H9 (cell line): ENCODE results near the gene SOD1. TPM values are rescaled to one million over a fixed set of nuclear protein-coding genes. Genes with fewer than 3 reads are reported as not detected.

ENCODE experiments used
- DNase-seq: peaks from one replicate; pipeline ENCODE4 v3.0.0-alpha.2; 2017
- H2AFZ ChIP-seq: one replicate; pipeline ENCODE4 v1.6.1; 2013; ENCODE audit warnings: mild to moderate bottlenecking, low read length, control low read depth, moderate library complexity
- H2AK5ac ChIP-seq: 2 replicates; pipeline ENCODE4 v1.6.1; 2013; ENCODE audit warnings: low read length, control low read depth, mixed read lengths; ENCODE audit not compliant: insufficient read length
- H2BK120ac ChIP-seq: one replicate; pipeline ENCODE4 v1.6.1; 2013; ENCODE audit warnings: low read depth, mild to moderate bottlenecking, low read length, control low read depth, inconsistent platforms; ENCODE audit not compliant: poor library complexity, severe bottlenecking
- H2BK12ac ChIP-seq: 2 replicates; pipeline ENCODE4 v1.6.1; 2013; ENCODE audit warnings: low read length, control low read depth, mixed read lengths, low read depth; ENCODE audit not compliant: insufficient read length
- H2BK15ac ChIP-seq: 2 replicates; pipeline ENCODE4 v1.6.1; 2013; ENCODE audit warnings: low read depth, low read length, control low read depth
- H2BK20ac ChIP-seq: one replicate; pipeline ENCODE4 v1.6.1; 2013; ENCODE audit warnings: low read depth, mild to moderate bottlenecking, low read length, control low read depth, inconsistent platforms; ENCODE audit not compliant: poor library complexity, severe bottlenecking
- H2BK5ac ChIP-seq: 2 replicates; pipeline ENCODE4 v1.6.1; 2013; ENCODE audit warnings: low read length, control low read depth, mixed read lengths; ENCODE audit not compliant: insufficient read length
- H3K14ac ChIP-seq: 2 replicates; pipeline ENCODE4 v1.6.1; 2013; ENCODE audit warnings: low read length, control low read depth; ENCODE audit not compliant: insufficient read depth
- H3K18ac ChIP-seq: 2 replicates; pipeline ENCODE4 v1.6.1; 2013; ENCODE audit warnings: low read depth, mild to moderate bottlenecking, mixed read lengths, low read length, control low read depth; ENCODE audit not compliant: insufficient read length
- H3K23ac ChIP-seq: 2 replicates; pipeline ENCODE4 v1.6.1; 2013; ENCODE audit warnings: low read length, control low read depth, mixed read lengths, low read depth; ENCODE audit not compliant: insufficient read length
- H3K23me2 ChIP-seq: 2 replicates; pipeline ENCODE4 v1.6.1; 2013; ENCODE audit warnings: low read depth, mild to moderate bottlenecking, mixed read lengths, low read length, control low read depth; ENCODE audit not compliant: insufficient read length, poor library complexity, severe bottlenecking
- H3K27ac ChIP-seq: 2 replicates; pipeline ENCODE4 v1.5.1; 2013; ENCODE audit warnings: low read length, control low read depth, mixed read lengths, low read depth; ENCODE audit not compliant: insufficient read length
- H3K27me3 ChIP-seq: 2 replicates; pipeline ENCODE4 v1.6.1; 2013; ENCODE audit warnings: low read length, control low read depth, inconsistent platforms; ENCODE audit not compliant: insufficient read depth
- H3K4ac ChIP-seq: 2 replicates; pipeline ENCODE4 v1.6.1; 2013; ENCODE audit warnings: low read depth, mild to moderate bottlenecking, control low read depth, inconsistent platforms, low read length, moderate library complexity
- H3K4me1 ChIP-seq: 2 replicates; pipeline ENCODE4 v1.6.1; 2013; ENCODE audit warnings: low read length, control low read depth, inconsistent platforms; ENCODE audit not compliant: insufficient read depth
- H3K4me2 ChIP-seq: 2 replicates; pipeline ENCODE4 v1.6.1; 2013; ENCODE audit warnings: low read length, control low read depth, mixed read lengths; ENCODE audit not compliant: insufficient read length, insufficient read depth
- H3K56ac ChIP-seq: 2 replicates; pipeline ENCODE4 v1.6.1; 2013; ENCODE audit warnings: low read depth, mild to moderate bottlenecking, mixed read lengths, low read length, control low read depth; ENCODE audit not compliant: insufficient read length
- H3K79me1 ChIP-seq: 2 replicates; pipeline ENCODE4 v1.6.1; 2013; ENCODE audit warnings: low read depth, mild to moderate bottlenecking, moderate library complexity, low read length, control low read depth, inconsistent platforms; ENCODE audit not compliant: insufficient read depth, poor library complexity, severe bottlenecking
- H3K79me2 ChIP-seq: 2 replicates; pipeline ENCODE4 v1.6.1; 2013; ENCODE audit warnings: low read length, control low read depth, inconsistent platforms; ENCODE audit not compliant: insufficient read depth
- H3K9ac ChIP-seq: 2 replicates; pipeline ENCODE4 v1.6.1; 2013; ENCODE audit warnings: low read length, control low read depth, mixed read lengths; ENCODE audit not compliant: insufficient read length; ENCODE audit errors: extremely low read depth
- H3K9me3 ChIP-seq: one replicate; pipeline ENCODE4 v1.6.1; 2013; ENCODE audit warnings: low read depth, low read length, inconsistent platforms; ENCODE audit not compliant: control insufficient read depth
- H3T11ph ChIP-seq: one replicate; pipeline ENCODE4 v1.6.1; 2013; ENCODE audit warnings: mild to moderate bottlenecking, low read length, control low read depth, inconsistent platforms
- H4K20me1 ChIP-seq: one replicate; pipeline ENCODE4 v1.6.1; 2013; ENCODE audit not compliant: control insufficient read depth, insufficient read length, insufficient read depth
- H4K5ac ChIP-seq: 2 replicates; pipeline ENCODE4 v1.6.1; 2013; ENCODE audit warnings: low read depth, mild to moderate bottlenecking, mixed read lengths, low read length, control low read depth; ENCODE audit not compliant: insufficient read length
- H4K8ac ChIP-seq: replicated peaks from 2 replicates; pipeline ENCODE4 v1.6.1; 2013; ENCODE audit warnings: low read length, control low read depth, mixed read lengths, low read depth; ENCODE audit not compliant: insufficient read length
- H4K91ac ChIP-seq: 2 replicates; pipeline ENCODE4 v1.6.1; 2013; ENCODE audit warnings: low read depth, mild to moderate bottlenecking, moderate library complexity, mixed read lengths, low read length, control low read depth; ENCODE audit not compliant: insufficient read length
- H3K27ac Mint-ChIP-seq, 3 experiments: 2 replicates in 2 of 3; 3 replicates in 1 of 3; pipeline ENCODE4 v1.8.0; 2020 to 2021; ENCODE audit warnings: mixed read lengths in 3 of 3, mild to moderate bottlenecking in 1 of 3, moderate library complexity in 1 of 3
- H3K27me3 Mint-ChIP-seq: 2 replicates; pipeline ENCODE4 v1.8.0; 2021; ENCODE audit warnings: low read depth, mild to moderate bottlenecking, moderate library complexity, mixed read lengths
- H3K36me3 Mint-ChIP-seq, 3 experiments: 2 replicates in 2 of 3; 3 replicates in 1 of 3; pipeline ENCODE4 v1.8.0; 2020 to 2021; ENCODE audit warnings: low read depth in 3 of 3, mixed read lengths in 3 of 3; ENCODE audit not compliant: insufficient read depth in 1 of 3
- H3K4me1 Mint-ChIP-seq, 2 experiments: 2 replicates each; pipeline ENCODE4 v1.8.0; 2020; ENCODE audit warnings: mixed read lengths in 2 of 2
- H3K4me3 Mint-ChIP-seq, 2 experiments: 2 replicates in 1 of 2; 3 replicates in 1 of 2; pipeline ENCODE4 v1.8.0; 2020 to 2021; ENCODE audit warnings: mild to moderate bottlenecking in 2 of 2, mixed read lengths in 2 of 2, moderate library complexity in 1 of 2
- H3K9me3 Mint-ChIP-seq, 2 experiments: 2 replicates in 1 of 2; 3 replicates in 1 of 2; pipeline ENCODE4 v1.8.0; 2020; ENCODE audit warnings: mild to moderate bottlenecking in 2 of 2, mixed read lengths in 2 of 2, moderate library complexity in 1 of 2
- total RNA-seq: library from RNA; stranded (reverse); gene quantifications from 2 replicates; pipeline ENCODE4 v1.2.1, GENCODE V29; 2021
- TF ChIP-seq, protein P1 (sequence below): fragments of 200-600 bp; sonication (generic); conservative IDR thresholded peaks from 3 replicates; pipeline ENCODE4 v1.8.0; 2021; ENCODE audit warnings: antibody characterized with exemption, mild to moderate bottlenecking

Gene SOD1
- total RNA-seq, 1 experiment from 2014 or later, result 201 TPM

DNA sequence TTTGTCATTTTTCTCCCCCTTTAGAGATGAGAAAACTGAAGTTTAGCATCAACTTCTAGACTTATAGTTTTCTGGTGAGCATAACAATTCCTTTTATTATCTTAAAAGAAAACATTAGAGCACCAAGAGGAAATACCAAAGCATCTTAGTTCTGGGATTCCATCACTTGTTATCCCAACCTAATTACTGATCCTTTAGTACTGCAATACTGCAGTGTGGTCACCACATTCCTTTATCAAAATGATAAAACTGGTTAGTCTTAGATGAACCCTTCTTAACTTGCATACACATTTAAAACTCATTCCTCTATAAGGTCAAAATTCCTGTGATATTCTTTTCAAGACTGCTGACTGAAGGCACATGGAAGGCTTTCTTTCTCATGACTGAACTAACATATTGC, 23.1 kb downstream of the SOD1 start:
- Histone ChIP-seq H2AK5ac (no peak overlapping the region), H4K91ac (no peak overlapping the region), H3K4me1 (no peaks in the 10 kb centered on the region), H2AFZ (no peak overlapping the region), H2BK15ac (no peak overlapping the region), H3K14ac (no peak overlapping the region), H2BK5ac (no peak overlapping the region), H3K23me2 (no peaks in the 10 kb centered on the region), H3K56ac (no peak overlapping the region), H3K79me1 (no peaks in the 10 kb centered on the region), H3K4me2 (no peak overlapping the region), H2BK12ac (no peak overlapping the region), H2BK120ac (no peak overlapping the region), H4K8ac (no peak overlapping the region), H3T11ph (no peak overlapping the region), H3K9ac (no peak overlapping the region), H3K79me2 (no peaks in the 10 kb centered on the region), H3K9me3 (no peaks in the 10 kb centered on the region), H3K4ac (no peak overlapping the region), H3K27me3 (no peaks in the 10 kb centered on the region), H4K5ac (no peak overlapping the region), H4K20me1 (no peaks in the 10 kb centered on the region), H3K18ac (no peak overlapping the region), H2BK20ac (no peak overlapping the region), H3K23ac (no peak overlapping the region), H3K27ac (no peak overlapping the region)
- Mint-ChIP-seq H3K4me3 (no peak overlapping the region), H3K36me3 (peaks cover 26 to 66% (median 63%) of the 10 kb centered on the region in 3 experiments; a peak in 6 of 7 replicates), H3K27me3 (no peaks in the 10 kb centered on the region), H3K9me3 (no peaks in the 10 kb centered on the region), H3K27ac (no peak overlapping the region), H3K4me1 (no peaks in the 10 kb centered on the region)
- TF ChIP-seq, protein P1, sequence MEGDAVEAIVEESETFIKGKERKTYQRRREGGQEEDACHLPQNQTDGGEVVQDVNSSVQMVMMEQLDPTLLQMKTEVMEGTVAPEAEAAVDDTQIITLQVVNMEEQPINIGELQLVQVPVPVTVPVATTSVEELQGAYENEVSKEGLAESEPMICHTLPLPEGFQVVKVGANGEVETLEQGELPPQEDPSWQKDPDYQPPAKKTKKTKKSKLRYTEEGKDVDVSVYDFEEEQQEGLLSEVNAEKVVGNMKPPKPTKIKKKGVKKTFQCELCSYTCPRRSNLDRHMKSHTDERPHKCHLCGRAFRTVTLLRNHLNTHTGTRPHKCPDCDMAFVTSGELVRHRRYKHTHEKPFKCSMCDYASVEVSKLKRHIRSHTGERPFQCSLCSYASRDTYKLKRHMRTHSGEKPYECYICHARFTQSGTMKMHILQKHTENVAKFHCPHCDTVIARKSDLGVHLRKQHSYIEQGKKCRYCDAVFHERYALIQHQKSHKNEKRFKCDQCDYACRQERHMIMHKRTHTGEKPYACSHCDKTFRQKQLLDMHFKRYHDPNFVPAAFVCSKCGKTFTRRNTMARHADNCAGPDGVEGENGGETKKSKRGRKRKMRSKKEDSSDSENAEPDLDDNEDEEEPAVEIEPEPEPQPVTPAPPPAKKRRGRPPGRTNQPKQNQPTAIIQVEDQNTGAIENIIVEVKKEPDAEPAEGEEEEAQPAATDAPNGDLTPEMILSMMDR, result no peak
- DNase-seq, result no peak
